Prostate gland (tissue), 2 donors: ENCODE measurements around the gene OR6Y1. TPM values are rescaled to one million over a fixed set of nuclear protein-coding genes. Genes with fewer than 3 reads are reported as not detected.

Source experiments
- DNase-seq: peaks from one replicate; pipeline ENCODE4 v3.0.0-alpha.2; 2019; ENCODE audit warnings: low spot score
- H3K27ac ChIP-seq, 2 donors: fragments of 200-600 bp; sonication (generic); 2 replicates each; pipeline ENCODE4 v1.5.1; 2017 to 2019
- H3K27me3 ChIP-seq: fragments of 200-600 bp; sonication (generic); replicated peaks from 2 replicates; pipeline ENCODE4 v1.5.1; 2019; ENCODE audit not compliant: insufficient read depth
- H3K36me3 ChIP-seq, 2 donors: fragments of 200-600 bp; sonication (generic); 1 replicate in 1 of 2; 2 replicates in 1 of 2; pipeline versions ENCODE4 v1.5.1 to v1.8.1; 2017 to 2019
- H3K4me1 ChIP-seq: fragments of 200-600 bp; sonication (generic); replicated peaks from 2 replicates; pipeline ENCODE4 v1.5.1; 2019
- H3K4me3 ChIP-seq, 2 donors: fragments of 200-600 bp; sonication (generic); 2 replicates each; pipeline ENCODE4 v1.5.1; 2017 to 2019
- H3K9me3 ChIP-seq: fragments of 200-600 bp; sonication (generic); 2 replicates; pipeline ENCODE4 v1.5.1; 2017
- POLR2A ChIP-seq: fragments of 450-650 bp; IDR thresholded peaks from one replicate; pipeline ENCODE4 v1.6.1; 2016; ENCODE audit warnings: antibody characterized with exemption, mild to moderate bottlenecking
- POLR2AphosphoS5 ChIP-seq: sonication (generic); formaldehyde crosslinking; IDR thresholded peaks from one replicate; pipeline ENCODE4 v1.6.1; 2017; ENCODE audit warnings: antibody characterized with exemption
- WGBS: methylation state at CpG from one replicate; pipeline ENCODE4 v1.1.5; 2018; 5-methylcytosine and 5-hydroxymethylcytosine counted together
- intact Hi-C: fragments of 100-400 bp; cut with DNase I; formaldehyde crosslinking; loops from one replicate; pipeline ENCODE4 v1.14.2; 2022
- total RNA-seq, 2 donors: library from RNA; depleted of rRNA; stranded (reverse); fragments of >200 nt; gene quantifications; one replicate each; pipeline ENCODE4 v1.1.0, GENCODE V29; 2016
- TF ChIP-seq, protein P1 (sequence below), 4 experiments: fragments of 200-600 bp in 2 of 4; fragments of 450-650 bp in 2 of 4; sonication (generic) in 2 of 4; IDR thresholded peaks; 1 replicate in 3 of 4; 2 replicates in 1 of 4; pipeline ENCODE4 v1.5.1; 2016 to 2019; ENCODE audit warnings: antibody characterized with exemption in 4 of 4, mild to moderate bottlenecking in 2 of 4, moderate library complexity in 2 of 4

OR6Y1 gene
- total RNA-seq, 2 donors from 2014 or later, result not detected

GRCh38 chr1:158577561-158577960 lies 23.4 kb upstream of the OR6Y1 start:
- Histone ChIP-seq H3K27ac (no peak overlapping the region), H3K4me1 (no peaks in the 10 kb centered on the region), H3K27me3 (no peaks in the 10 kb centered on the region), H3K9me3 (no peaks in the 10 kb centered on the region), H3K4me3 (no peak overlapping the region), H3K36me3 (no peaks in the 10 kb centered on the region)
- 94% methylated on average over 3 of the region's 3 CpGs for WGBS
- TF ChIP-seq POLR2AphosphoS5, result no peak
- TF ChIP-seq, protein P1, sequence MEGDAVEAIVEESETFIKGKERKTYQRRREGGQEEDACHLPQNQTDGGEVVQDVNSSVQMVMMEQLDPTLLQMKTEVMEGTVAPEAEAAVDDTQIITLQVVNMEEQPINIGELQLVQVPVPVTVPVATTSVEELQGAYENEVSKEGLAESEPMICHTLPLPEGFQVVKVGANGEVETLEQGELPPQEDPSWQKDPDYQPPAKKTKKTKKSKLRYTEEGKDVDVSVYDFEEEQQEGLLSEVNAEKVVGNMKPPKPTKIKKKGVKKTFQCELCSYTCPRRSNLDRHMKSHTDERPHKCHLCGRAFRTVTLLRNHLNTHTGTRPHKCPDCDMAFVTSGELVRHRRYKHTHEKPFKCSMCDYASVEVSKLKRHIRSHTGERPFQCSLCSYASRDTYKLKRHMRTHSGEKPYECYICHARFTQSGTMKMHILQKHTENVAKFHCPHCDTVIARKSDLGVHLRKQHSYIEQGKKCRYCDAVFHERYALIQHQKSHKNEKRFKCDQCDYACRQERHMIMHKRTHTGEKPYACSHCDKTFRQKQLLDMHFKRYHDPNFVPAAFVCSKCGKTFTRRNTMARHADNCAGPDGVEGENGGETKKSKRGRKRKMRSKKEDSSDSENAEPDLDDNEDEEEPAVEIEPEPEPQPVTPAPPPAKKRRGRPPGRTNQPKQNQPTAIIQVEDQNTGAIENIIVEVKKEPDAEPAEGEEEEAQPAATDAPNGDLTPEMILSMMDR (IDR thresholded peaks at IDR 0.05), result no peak
- TF ChIP-seq POLR2A, result no peak
- no peak for DNase-seq
- intact Hi-C loops, result no loop called here

DNA sequence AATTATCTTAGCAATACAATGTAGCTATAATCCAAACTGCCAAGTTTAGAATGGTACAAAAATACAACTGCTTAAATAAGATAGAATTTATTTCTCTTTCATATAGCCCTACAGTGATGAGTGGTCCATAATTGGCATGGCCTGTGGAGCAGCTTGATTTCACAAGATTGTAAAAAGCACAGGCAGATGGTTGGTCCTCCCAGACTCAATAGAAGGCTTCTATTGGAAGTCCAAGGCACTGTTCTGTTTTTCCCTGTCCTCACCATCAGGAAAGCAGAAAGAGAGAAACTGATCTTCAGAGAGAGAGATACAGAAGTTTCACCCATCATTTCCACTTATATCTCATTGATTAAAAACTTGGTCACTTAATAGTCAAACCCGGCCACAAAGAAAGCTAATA lies 18.0 kb upstream of the OR6Y1 start:
- H3K27ac ChIP-seq, result no peak overlapping the region
- DNase-seq, result no peak
- no peak overlapping the region for H3K4me3 ChIP-seq
- no peak for TF ChIP-seq POLR2A
- H3K4me1 ChIP-seq, result no peaks in the 10 kb centered on the region
- intact Hi-C loops, result no loop called here
- no peaks in the 10 kb centered on the region for H3K9me3 ChIP-seq
- H3K36me3 ChIP-seq, result no peaks in the 10 kb centered on the region
- no peaks in the 10 kb centered on the region for H3K27me3 ChIP-seq
- 50% methylated on average over 1 of the region's 1 CpG for WGBS

DNA sequence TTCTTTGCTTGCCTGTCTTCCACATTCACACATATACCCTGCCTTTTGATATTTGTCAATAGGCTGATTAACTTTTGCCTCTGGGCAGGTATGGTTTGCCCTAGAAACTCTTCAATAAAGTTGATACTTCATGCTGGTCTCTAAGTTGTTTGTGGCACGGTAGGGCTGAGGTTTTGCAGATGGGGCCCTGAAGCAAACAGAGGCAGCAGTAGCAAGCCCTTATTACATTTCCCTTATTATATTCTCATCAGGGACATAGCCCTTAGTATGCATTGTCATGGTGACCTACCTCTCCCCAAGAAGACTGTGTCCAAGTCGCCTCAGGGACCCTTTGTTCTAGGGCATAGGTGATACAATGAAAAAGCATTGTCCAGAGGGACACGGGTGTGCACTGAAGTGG lies 16.3 kb upstream of the OR6Y1 start, which contains the start of gene OR6P1:
OR6P1 (minus strand) TSS at position 101 of the 400 bp plus-strand sequence. CDS start 6,976 bp downstream, outside the sequence.
- Histone ChIP-seq H3K27me3 (no peaks in the 10 kb centered on the region), H3K27ac (no peak within 1 kb of the TSS), H3K4me3 (no peak within 1 kb of the TSS), H3K9me3 (no peaks in the 10 kb centered on the region), H3K4me1 (no peaks in the 10 kb centered on the region), H3K36me3 (no peaks in the 10 kb centered on the region)
- intact Hi-C loops, result no loop called here
- DNase-seq, result no peak
- TF ChIP-seq, protein P1 (IDR thresholded peaks at IDR 0.05), result no peak
- no peak for TF ChIP-seq POLR2AphosphoS5
- TF ChIP-seq POLR2A, result no peak
- WGBS, result 78% methylated on average over 3 of the region's 3 CpGs

DNA sequence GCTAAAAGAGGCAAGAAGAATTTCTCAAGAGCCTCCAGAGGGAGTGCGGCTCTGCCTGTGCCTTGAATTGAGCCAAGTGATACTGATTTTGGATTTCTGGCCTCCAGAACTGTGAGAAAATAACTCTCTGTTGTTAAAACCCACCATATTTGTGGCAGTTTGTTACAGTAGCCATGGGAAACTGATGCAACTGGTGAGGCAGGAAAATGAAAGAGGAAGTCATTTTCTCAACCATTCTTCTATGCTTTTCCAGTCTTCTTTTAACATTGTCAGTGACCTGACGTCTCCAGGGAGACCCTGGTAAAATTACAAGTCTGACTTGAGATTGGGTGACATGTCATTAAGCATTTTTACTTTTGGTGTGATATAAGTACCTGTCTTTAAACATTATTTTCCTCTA lies 10.4 kb upstream of the OR6Y1 start:
- 67% methylated on average over 2 of the region's 2 CpGs for WGBS
- no peaks in the 10 kb centered on the region for H3K27me3 ChIP-seq
- H3K4me1 ChIP-seq, result no peaks in the 10 kb centered on the region
- no peak overlapping the region for H3K4me3 ChIP-seq
- TF ChIP-seq POLR2A, result no peak
- TF ChIP-seq, protein P1 (IDR thresholded peaks at IDR 0.05), result no peak
- TF ChIP-seq POLR2AphosphoS5, result no peak
- no peaks in the 10 kb centered on the region for H3K36me3 ChIP-seq
- intact Hi-C loops, result no loop called here
- DNase-seq, result no peak
- H3K9me3 ChIP-seq, result no peaks in the 10 kb centered on the region
- no peak overlapping the region for H3K27ac ChIP-seq

DNA sequence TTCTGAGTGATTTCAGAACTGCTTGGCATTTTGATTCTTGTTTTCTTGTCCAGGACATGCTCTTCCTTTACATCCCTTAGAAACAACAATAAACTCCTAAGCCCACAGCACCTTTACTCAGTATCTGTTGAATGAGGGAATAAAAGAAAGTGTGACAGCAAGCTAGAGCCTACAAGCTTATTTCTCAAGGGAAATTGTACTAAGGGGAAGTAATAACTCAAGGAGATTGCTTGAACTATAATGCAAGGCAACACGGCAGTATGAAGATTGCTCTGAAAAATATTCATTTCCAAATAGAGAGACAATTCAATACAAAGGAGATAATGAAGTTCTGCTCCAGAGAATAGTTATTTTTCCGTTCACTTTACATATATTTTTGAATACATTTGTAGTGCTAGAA lies 9.6 kb upstream of the OR6Y1 start:
- Histone ChIP-seq H3K9me3 (no peaks in the 10 kb centered on the region), H3K27me3 (no peaks in the 10 kb centered on the region), H3K4me1 (no peaks in the 10 kb centered on the region), H3K27ac (no peak overlapping the region), H3K4me3 (no peak overlapping the region), H3K36me3 (no peaks in the 10 kb centered on the region)
- intact Hi-C loops, result no loop called here
- no peak for DNase-seq
- 85% methylated on average over 2 of the region's 2 CpGs for WGBS
- TF ChIP-seq POLR2A (no peak), POLR2AphosphoS5 (no peak)
- TF ChIP-seq, protein P1 (IDR thresholded peaks at IDR 0.05), result no peak
